HT-29 (cell line): ENCODE measurements around the gene ZNF565. TPM values are rescaled to one million over a fixed set of nuclear protein-coding genes. Genes with fewer than 3 reads are reported as not detected.
"Not testable (repeated sequence)": the region's sequence is repeated elsewhere in the genome, so short reads cannot be mapped to it uniquely, and the experiment has no call there.

Experiments used
- DNase-seq: peaks from one replicate; pipeline ENCODE4 v3.0.0-alpha.2; 2015; ENCODE audit warnings: low spot score
- total RNA-seq: library from RNA; depleted of rRNA; stranded (reverse); fragments of >200 nt; shearing (Covaris generic); gene quantifications from 2 replicates; pipeline ENCODE4 v1.2.3, GENCODE V29; 2014

The ZNF565 gene
- total RNA-seq, 1 experiment from 2014 or later = 8.0 TPM

DNA sequence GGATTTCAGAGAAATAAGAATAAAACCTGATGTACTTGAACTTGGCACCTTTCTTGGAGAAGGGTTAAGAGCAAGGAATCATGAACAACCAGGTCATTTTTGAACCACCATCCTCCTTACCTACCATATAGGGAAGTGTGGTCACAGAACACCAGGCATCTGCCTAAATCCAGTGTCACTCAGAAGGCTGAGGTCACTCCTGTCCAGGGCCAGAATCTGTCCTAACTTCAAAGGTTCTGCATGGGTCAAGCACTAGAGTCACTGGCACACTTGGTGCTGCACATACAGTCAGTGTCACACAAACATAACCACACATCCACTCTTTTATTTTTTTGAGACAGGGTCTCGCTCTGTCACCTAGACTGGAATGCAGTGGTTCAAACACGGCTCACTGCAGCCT lies 1.6 kb downstream of the ZNF565 start:
- DNase-seq = no peak

DNA sequence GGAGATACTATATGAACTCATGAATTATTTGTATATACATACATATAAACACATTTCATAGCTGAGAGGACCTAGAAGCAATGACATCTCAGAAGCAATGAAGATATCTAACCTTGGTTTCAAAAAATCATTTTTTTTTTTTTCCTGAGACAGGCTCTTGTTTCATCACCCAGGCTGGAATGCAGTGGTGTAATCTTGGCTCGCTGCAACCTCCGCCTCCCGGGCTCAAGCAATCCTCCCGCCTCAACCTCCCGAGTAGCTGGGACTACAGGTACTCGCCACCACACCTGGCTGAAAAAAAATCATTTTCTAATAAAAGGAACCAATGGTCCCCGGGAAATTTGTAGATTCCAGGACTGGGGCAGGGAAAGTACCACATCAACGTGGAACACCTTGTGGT lies 4.0 kb downstream of the ZNF565 start:
- DNase-seq = no peak

DNA sequence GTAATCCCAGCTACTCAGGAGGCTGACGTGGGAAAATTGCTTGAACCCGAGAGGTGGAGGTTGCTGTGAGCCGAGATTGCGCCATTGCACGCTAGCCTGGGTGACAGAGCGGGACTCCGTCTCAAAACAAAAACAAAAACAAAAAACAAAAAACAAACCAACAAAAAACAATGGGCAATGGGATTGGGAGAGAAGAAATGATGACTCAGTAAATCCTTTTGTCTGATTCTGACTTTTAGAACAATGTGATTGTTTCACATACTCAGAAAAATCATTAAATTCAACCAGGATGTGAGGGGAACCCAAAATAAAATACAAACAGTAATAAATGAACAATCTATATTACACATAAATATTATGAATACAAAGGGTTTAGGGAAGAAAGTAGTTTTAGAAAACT lies 5.1 kb downstream of the ZNF565 start:
- no peak for DNase-seq

DNA sequence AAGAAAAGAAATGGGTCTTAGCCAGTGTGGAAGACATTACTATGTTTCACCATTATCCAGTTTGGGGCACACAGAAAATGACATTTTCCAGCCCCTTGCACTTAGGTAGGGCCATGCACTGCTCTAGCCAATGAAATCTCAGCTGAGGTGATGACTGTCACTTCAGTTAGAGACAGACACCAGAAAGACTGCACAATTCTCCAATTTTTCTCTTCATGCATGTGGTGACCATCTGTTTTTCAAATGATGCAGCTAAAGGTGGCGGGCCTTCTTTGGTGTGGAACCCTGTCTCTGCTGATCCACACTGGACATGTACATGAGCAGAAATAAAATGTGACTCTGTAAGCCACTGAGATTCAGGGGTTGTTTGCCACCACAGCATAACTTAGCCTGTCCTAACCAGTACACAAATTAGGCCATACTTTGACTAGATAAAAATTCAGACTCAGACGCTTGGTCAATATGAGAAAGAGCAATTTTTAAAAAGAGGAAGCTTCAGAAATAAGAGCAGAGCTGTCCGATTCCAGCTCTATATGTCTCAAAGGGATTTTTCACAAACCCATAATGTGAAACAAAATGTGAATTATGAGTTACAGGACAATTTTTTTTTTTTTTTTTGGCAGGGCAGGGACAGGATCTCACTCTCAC lies 6.7 kb downstream of the ZNF565 start:
- DNase-seq = no peak

DNA sequence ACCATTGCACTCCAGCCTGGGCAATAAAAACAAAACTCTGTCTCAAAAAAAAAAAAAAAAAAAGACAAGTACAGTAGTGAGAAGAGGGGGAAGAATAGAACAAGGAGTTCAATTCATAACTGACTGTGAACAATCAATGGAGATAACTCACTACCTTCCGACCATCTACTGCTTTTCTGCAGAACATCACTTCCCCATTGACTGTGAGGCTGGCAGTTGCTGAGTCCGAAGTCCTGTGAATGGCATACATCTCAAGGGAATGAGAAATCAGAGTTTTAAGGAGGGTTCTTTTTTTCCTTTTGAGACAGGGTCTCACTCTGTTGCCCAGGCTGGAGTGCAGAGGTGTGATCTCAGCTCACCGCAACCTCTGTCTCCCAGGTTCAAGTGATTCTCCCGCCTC lies 11.2 kb downstream of the ZNF565 start:
- no peak for DNase-seq

DNA sequence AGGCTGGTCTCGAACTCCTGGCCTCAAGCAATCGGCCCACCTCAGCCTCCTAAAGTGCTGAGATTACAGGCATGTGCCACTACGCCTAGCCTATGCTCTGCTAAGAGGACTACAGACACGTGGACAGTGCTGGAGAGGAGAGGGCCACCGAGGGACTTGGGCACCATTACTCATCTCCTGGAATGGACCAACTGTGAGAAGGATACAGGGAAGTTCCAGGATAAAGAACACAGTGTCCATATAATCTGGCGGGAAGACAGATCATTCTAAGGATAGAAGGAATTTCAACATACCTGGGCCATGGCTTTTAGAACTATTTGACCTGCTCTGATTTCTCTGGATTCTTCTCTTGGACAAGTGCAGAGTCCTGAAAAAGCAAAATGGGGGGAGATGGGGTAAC lies 12.8 kb downstream of the ZNF565 start:
- DNase-seq = no peak

DNA sequence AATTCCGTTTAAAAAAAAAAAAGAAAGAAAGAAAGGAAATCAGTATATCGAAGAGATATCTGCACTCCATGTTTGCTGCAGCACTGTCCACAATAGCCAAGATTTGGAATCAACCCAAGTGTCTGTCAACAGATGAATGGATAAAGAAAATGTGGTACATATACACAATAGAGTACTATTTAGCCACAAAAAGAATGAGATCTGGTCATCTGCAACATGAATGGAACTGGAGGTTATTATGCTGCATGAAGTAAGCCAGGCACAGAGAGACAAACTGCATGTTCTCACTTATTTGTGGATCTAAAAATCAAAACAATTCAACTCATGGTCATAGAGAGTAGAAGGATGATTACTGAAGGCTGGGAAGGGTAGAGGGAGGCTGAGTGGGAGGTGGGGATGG lies 16.3 kb downstream of the ZNF565 start:
- DNase-seq = no peak

DNA sequence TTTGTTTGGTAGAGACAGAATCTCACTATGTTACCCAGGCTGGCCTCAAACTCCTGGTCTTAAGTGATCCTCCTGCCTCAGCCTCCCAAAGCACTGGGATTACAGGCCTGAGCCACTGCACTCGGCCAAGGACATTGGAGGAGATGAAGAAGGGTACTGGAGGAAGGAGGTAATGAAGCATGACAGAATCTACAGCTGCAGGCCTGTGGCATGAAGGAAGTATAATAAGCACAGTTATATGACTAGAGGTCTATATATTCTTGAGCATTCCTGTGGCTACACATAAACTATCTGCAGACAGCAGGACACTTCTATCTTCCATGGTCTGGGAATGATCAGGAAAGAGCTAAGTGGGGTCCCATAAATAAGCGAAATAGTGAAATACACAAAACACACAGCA lies 18.2 kb downstream of the ZNF565 start:
- DNase-seq = no peak

DNA sequence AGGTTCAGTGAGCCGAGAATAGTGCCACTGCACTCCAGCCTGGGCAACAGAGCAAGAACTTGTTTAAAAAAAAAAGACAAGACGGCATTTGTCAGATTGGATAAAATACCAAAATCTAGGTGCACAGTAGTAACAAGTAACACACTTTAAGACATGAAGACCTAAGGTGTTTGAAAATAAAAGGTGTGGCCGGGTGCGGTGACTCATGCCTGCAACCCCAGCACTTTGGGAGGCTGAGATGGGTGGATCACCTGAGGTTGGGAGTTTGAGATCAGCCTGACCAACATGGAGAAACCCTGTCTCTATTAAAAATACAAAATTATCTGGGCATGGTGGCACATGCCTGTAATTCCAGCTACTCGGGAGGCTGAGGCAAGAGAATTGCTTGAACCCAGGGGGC lies 27.7 kb downstream of the ZNF565 start:
- not testable (repeated sequence) for DNase-seq

DNA sequence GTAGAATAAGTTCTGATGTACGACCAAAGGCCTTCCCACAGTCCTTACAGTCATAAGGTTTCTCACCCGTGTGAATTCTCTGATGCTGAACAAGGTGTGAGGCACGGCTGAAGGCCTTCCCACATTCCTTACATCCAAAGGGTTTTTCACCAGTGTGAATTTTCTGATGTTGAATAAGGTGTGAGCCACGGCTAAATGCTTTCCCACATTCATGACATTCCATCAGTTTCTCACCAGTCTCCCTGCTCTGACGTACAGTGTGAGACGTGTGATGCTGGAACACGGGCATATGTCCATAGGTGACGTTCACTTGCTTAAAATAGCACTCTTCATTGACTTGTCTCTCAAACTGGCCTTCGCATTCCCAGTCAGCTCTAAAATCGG lies 31.2 kb downstream of the ZNF565 start:
- no peak for DNase-seq

DNA sequence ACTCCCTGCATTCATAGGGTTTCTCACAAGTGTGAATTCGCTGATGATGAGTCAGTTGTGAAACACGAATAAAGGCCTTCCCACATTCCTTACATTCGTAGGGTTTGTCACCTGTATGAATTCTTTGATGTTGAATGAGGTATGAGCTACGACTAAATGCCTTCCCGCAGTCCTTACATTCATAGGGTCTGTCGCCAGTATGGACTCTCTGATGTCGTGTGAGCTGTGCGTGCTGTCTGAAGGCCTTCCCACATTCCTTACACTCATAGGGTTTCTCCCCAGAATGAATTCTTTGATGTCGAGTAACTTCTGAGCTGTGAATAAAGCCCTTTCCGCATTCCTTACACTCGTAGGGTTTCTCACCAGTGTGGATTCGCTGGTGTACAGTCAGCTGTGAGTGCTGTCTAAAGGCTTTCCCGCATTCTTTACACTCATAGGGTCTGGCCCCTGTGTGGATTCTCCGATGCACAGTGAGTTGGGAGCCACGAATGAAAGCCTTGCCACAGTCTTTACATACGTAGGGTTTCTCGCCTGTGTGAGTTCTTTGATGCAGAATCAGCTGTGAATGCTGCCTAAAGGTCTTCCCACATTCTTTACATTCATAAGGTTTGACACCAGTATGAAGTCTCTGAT lies 31.7 kb downstream of the ZNF565 start:
- DNase-seq = no peak

DNA sequence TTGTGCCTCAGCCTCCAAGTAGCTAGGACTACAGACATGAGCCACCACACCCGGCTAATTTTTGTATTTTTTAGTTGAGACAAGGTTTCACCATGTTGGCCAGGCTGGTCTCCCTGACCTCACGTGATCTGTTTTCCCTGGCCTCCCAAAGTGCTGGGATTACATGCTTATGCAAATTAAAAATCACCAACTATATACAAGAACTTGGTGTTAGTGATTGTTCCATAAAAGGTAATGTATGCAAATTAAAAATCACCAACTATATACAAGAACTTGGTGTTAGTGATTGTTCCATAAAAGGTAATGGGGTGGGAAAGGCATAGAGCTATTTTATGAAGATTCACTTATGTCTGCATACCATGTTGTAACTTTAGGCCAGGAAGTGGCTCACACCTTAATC lies 35.4 kb downstream of the ZNF565 start:
- not testable (repeated sequence) for DNase-seq

DNA sequence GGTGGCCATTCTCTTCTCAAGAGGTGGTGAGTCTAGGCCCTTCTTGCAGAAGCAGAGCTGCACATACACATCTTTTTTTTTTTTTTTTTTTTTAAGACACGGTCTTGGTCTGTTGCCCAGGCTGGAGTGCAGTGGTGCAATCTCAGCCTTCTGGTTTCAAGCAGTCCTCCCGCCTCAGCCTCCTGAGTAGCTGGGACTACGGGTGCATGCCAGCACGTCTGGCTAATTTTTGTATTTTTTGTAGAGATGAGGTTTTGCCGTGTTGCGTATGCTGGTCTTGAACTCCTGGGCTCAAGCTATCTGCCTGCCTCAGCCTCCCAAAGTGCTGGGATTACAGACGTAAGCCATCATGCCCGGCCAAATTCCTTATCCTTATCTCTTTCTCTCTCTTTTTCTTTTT lies 40.6 kb downstream of the ZNF565 start:
- not testable (repeated sequence) for DNase-seq

DNA sequence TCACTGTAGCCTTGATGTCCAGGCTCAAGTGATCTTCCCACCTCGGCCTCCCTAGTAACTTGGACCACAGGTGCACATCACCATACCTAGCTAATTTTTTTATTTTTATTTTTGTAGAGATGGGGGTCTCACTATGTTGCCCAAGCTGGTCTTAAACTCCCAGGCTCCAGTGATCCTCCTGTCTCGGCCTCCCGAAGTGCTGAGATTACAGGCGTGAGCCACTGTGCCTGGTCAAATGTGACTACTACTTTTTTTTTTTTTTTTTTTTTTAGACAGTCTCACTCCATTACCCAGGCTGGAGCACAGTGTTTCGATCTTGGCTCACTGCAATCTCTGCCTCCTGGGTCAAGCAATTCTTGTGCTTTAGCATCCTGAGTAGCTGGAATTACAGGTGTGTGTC lies 41.6 kb downstream of the ZNF565 start:
- no peak for DNase-seq

DNA sequence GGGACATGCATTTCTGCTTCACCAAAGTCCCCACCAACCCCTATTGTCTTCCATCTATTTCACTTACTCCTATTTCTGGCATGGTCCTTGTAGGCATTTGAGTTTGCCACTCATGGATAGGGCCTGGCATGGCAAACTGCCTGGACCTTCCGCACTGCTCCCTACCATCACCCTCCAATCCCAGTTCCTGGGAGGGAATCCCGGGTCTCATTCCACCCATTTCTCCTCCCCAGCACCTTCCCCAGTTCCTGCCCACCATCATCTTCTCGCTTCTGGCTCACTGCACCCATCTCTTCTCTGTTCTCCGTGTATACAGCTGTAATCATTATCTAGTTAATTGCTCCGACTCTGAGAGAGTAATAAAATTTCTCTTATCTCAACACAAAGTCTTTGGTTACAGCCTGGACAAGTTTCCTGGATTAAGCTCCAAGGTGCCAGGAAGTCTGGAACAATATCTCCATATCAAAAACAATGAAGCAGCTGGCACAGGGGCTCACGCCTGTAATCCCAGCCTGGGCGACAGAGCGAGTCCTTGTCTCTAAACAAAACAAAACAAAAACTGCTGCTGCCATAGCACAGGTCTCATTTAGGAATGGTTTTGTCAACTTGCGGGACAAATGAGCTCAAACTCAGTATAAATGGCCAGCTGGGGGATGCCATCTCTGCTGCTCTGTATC lies 45.2 kb downstream of the ZNF565 start:
- DNase-seq = no peak

DNA sequence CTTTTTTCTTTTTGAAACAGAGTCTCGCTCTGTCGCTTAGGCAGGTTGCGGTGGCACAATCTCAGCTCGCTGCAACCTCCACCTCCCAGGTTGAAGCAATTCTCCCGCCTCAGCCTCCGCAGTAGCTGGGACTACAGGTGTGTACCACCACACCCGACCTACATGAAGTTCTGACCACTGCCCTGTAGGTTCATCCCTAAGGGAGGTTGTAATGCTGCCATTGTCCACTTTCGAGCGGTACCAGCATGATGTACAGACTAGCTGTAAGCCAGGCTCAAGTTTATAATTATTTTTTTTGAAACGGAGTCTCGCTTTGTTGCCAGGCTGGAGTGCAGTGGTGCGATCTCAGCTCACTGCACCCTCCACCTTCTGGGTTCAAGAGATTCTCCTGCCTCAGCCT lies 50.7 kb downstream of the ZNF565 start:
- DNase-seq = no peak

DNA sequence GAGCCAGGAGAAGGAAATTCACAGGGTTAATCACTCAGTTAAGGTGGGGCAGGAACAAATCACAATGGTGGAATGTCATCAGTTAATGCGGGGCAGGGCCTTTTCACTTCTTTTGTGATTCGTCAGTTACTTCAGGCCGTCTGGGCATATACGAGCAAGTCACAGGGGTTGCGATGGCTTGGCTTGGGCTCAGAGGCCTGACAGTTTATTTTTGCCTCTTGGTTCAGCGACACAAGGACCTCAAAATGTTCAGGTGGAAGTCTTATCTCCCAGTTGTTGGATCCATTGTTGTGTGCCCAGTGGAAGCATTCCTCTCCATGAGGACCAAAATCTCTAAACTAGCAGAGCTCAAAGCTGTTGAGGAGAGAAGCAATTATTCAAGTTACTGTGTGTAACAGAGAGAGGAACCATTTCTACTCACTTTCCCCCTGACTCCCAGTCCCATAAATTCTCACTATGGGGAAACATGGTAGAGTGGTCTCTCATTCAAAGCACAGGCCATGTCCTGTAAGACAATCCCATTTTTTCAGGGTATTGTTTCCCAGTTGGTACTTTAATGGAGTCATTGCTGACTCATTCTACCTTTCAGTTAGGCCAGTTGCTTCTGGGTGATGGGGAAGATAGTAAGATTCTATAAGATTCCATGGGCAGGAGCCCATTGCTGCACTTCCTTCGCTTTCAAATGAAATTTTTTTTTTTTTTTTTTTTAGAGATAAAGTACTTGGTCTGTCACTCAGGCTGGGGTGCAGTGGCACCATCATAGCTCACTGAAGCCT lies 53.5 kb downstream of the ZNF565 start:
- no peak for DNase-seq

DNA sequence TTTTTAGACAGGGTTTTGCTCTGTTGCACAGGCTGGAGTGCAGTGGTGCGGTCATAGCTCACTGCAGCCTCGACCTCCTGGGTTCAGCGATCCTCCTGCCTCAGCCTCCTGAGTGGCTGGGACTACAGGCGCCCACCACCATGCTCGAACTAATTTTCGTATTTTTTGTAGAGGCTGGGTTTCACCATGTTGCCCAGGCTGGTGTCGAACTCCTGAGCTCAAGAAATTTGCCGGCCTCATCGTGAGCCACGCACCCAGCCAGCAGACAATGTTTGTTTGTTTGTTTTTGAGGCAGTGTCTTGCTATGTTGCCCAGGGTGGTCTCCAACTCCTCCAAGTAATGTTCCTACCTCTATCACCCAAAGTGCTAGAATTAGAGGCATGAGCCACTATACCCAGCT lies 61.3 kb downstream of the ZNF565 start:
- DNase-seq = no peak

DNA sequence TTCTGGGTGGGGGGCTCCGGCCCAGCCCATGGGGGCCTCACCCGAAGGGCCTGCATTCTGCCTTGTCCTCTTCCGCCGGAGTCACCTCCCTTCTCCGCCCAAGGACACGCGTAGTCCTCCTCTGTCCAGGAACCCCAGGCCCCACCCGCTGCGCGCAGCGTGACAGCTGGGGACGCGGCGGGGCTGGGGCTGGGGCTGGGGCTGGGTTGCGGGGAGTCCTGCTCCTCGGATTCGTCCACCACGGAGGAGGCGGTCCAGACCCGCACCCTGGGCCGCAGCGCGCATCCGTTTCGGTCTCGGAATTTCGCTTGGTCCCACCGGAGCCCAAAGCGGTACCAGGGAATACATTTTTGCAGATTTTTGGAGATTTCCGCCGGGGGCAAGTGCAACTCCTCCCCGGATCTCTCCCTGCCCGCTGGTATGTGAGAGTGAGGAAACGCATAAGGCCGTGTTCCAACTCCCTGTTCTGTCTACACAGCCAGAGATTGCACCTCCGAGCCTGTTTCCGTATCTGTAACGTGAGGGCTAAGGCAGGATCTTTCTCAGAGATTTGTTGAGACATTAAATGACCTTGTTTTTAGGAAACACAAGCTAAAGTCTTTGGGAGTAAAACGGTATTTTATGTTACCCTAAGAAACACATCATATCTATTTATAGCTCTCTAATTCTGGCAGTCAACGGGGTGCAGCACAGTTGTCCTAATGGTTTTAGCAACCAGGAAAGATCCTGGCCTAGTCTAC lies 61.9 kb downstream of the ZNF565 start, which contains the start of gene COX7A1:
COX7A1 (minus strand) TSS at position 96 of the 740 bp plus-strand sequence; CDS start at position 56, 40 bp downstream.
- DNase-seq = no peak

DNA sequence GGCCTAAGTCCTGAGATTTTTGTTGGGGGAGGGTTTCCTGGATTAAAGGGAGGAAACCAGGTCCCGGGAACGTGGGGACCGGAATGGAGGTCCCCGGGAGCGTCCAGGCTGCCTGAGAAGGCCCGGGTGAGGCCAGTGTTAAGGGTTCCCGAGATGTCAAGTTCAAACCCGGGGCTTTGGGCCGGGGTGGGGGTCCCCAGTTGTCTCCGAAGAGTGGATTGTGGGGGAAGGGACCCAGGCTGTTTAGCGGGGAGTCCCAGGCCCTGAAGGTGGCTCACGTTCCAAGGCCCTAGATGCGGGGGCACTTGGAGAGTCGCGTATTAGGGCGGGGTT lies 62.5 kb downstream of the ZNF565 start:
- DNase-seq = no peak

DNA sequence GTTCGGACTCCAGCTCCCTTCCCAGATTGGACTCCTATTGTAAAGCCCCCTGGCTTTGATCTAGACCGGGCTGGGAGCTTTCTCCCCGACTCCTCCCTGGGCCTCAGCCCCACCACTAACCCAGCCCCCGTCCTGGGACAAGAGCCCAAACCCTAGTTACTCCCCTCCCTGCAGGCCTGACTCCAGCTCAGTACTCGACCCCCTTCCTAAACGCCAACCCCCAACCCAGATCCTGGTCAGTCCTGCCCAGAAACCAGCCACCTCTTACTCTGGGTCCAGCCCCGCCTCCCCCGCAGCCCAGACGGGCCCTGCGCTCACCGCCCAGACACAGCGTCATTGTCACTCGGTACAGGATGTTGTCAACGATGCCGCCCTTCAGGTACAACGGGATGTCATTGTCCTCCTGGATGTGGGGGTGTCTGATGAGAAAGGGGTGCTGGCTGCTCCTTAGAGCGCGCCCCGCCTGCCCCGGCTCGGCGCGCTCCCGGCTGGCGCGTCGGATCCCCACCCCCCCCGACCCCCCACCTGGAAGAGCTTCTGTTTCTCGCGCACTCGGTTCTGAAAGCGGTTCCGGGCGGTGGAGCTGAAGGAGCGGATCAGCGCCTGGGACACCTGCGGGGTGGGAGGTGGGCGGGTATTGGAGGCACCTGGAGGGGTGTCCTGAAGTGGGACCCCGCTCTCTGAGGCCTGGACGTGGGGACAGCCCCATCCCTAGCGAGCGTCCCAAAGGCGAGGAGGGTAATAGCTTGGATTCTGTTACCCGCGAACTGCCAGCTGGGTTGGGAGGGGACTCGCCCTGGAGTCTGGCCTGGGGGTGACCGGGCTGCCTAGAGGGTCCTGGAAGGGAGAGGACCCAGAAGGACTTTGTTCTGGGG lies 63.1 kb downstream of the ZNF565 start:
- no peak for DNase-seq
